AG08395 (cell line): Measurements from ENCODE around the gene PPP1CC.
A peak's percentile ranks its signal among the peaks of the same experiment; 100 is the strongest.
"Not testable (repeated sequence)": the region's sequence is repeated elsewhere in the genome, so short reads cannot be mapped to it uniquely, and the experiment has no call there.

ENCODE experiments used
- DNase-seq: peaks from one replicate; pipeline ENCODE4 v3.0.0; 2012; ENCODE audit warnings: mixed read lengths, low spot score

Gene PPP1CC

GRCh38 chr12:110742718-110743570 lies at the start of gene PPP1CC:
TSS of gene PPP1CC (minus strand) at chr12:110742891. CDS start at chr12:110742707, 184 bp downstream.
- DNase-seq = peak; percentile 96

GRCh38 chr12:110791589-110791988 lies 48.9 kb upstream of the PPP1CC start:
- DNase-seq = no peak

- DNase-seq = peak; percentile 60
Measured at GRCh38 chr12:110790301-110790700, 47.6 kb upstream of the PPP1CC start.

- no peak for DNase-seq
Measured at GRCh38 chr12:110786012-110786411, 43.3 kb upstream of the PPP1CC start.

- no peak for DNase-seq
Measured at GRCh38 chr12:110785240-110785639, 42.5 kb upstream of the PPP1CC start.

- no peak for DNase-seq
Measured at GRCh38 chr12:110782922-110783321, 40.2 kb upstream of the PPP1CC start.

GRCh38 chr12:110782094-110782493 lies 39.4 kb upstream of the PPP1CC start:
- no peak for DNase-seq

- DNase-seq = no peak
Measured at GRCh38 chr12:110780448-110780847, 37.8 kb upstream of the PPP1CC start.

GRCh38 chr12:110778833-110779577 lies 36.3 kb upstream of the PPP1CC start:
- DNase-seq = no peak

GRCh38 chr12:110776410-110776809 lies 33.7 kb upstream of the PPP1CC start:
- DNase-seq = no peak

- DNase-seq = no peak
Measured at GRCh38 chr12:110775997-110776396, 33.3 kb upstream of the PPP1CC start.

GRCh38 chr12:110774824-110775223 lies 32.1 kb upstream of the PPP1CC start:
- no peak for DNase-seq

GRCh38 chr12:110768960-110769359 lies 26.3 kb upstream of the PPP1CC start:
- DNase-seq = no peak

- no peak for DNase-seq
Measured at GRCh38 chr12:110767863-110768262, 25.2 kb upstream of the PPP1CC start.

GRCh38 chr12:110766311-110767154 lies 23.8 kb upstream of the PPP1CC start:
- no peak for DNase-seq

- not testable (repeated sequence) for DNase-seq
Measured at GRCh38 chr12:110765572-110765971, 22.9 kb upstream of the PPP1CC start.

- DNase-seq = no peak
Measured at GRCh38 chr12:110765111-110765510, 22.4 kb upstream of the PPP1CC start.

- DNase-seq = no peak
Measured at GRCh38 chr12:110763583-110763982, 20.9 kb upstream of the PPP1CC start.

GRCh38 chr12:110762891-110763290 lies 20.2 kb upstream of the PPP1CC start:
- DNase-seq = no peak

GRCh38 chr12:110760204-110760609 lies 17.5 kb upstream of the PPP1CC start:
- DNase-seq = no peak

GRCh38 chr12:110758922-110759321 lies 16.2 kb upstream of the PPP1CC start:
- no peak for DNase-seq

- peak; percentile 48 for DNase-seq
Measured at GRCh38 chr12:110756611-110757010, 13.9 kb upstream of the PPP1CC start.
